Activated CD4-positive, alpha-beta memory T cell treated with anti-CD3 and anti-CD28 coated beads for 36 hours (primary cell): ENCODE measurements around the gene TLR6. TPM values are rescaled to one million over a fixed set of nuclear protein-coding genes. Genes with fewer than 3 reads are reported as not detected.

Experiments
- CTCF ChIA-PET: fragments of 350-600 bp; sonication (Branson Sonifier 250); formaldehyde crosslinking; loops from one replicate; lab custom pipeline; 2021; ENCODE audit warnings: antibody characterized with exemption, inconsistent platforms; lab: Charles Lee
- POLR2A ChIA-PET: fragments of 350-600 bp; sonication (Branson Sonifier 250); formaldehyde crosslinking; loops from one replicate; lab custom pipeline; 2021; ENCODE audit warnings: antibody characterized with exemption; lab: Charles Lee
- DNase-seq: peaks from one replicate; pipeline ENCODE4 v3.0.0-alpha.2; 2020
- H3K27ac Mint-ChIP-seq: one replicate; pipeline ENCODE4 v1.8.0; 2021; ENCODE audit warnings: mixed read lengths
- H3K27me3 Mint-ChIP-seq: one replicate; pipeline ENCODE4 v1.8.0; 2021; ENCODE audit warnings: mixed read lengths
- H3K36me3 Mint-ChIP-seq: one replicate; pipeline ENCODE4 v1.8.0; 2021; ENCODE audit warnings: mixed read lengths
- H3K4me1 Mint-ChIP-seq: one replicate; pipeline ENCODE4 v1.8.0; 2021; ENCODE audit warnings: low read depth, mixed read lengths
- H3K4me3 Mint-ChIP-seq: one replicate; pipeline ENCODE4 v1.8.0; 2021; ENCODE audit warnings: mild to moderate bottlenecking, mixed read lengths
- H3K9me3 Mint-ChIP-seq: one replicate; pipeline ENCODE4 v1.8.0; 2021; ENCODE audit warnings: mixed read lengths
- intact Hi-C: fragments of 100-400 bp; cut with micrococcal nuclease; formaldehyde crosslinking; loops from one replicate; pipeline ENCODE4 v1.15.1; 2023
- total RNA-seq, 2 experiments: library from RNA; stranded (reverse); gene quantifications; one replicate each; pipeline ENCODE4 v1.2.3, GENCODE V29; 2021

The TLR6 gene
- total RNA-seq, 2 experiments from 2014 or later = 1.4 to 2.2 TPM

GRCh38 chr4:38802561-38803355 is 53.9 kb downstream of the TLR6 start:
- Mint-ChIP-seq H3K4me3 (no peak overlapping the region), H3K36me3 (peaks cover 52% of the 10 kb centered on the region), H3K27me3 (no peaks in the 10 kb centered on the region), H3K4me1 (peaks cover 35% of the 10 kb centered on the region), H3K9me3 (peaks cover 39% of the 10 kb centered on the region), H3K27ac (peak overlapping the region; percentile 16)
- DNase-seq = no peak
- CTCF ChIA-PET = interaction anchor here (1.0 to 3.7 kb wide), 10 partner anchors 17 to 380 kb away, joined by 3 to 43 read pairs (median 6); partner anchors contain the start of genes TLR10, TLR6 and WDR19
- intact Hi-C loops = loop anchor here (10.0 kb wide), 2 partner anchors 182 to 242 kb away; no protein-coding TSS in a partner anchor
- POLR2A ChIA-PET = interaction anchor here (1.8 kb wide), 1 partner anchor 17 kb away, joined by 5 read pairs; no protein-coding TSS in a partner anchor

- H3K27me3 Mint-ChIP-seq = no peaks in the 10 kb centered on the region
These were observed 55.6 kb downstream of the TLR6 start for GRCh38 chr4:38800961-38801450.

GRCh38 chr4:38800366-38800765 is 56.3 kb downstream of the TLR6 start:
- peaks cover 26% of the 10 kb centered on the region for H3K4me1 Mint-ChIP-seq
- CTCF ChIA-PET = interaction anchor here (1.0 to 2.5 kb wide), 2 partner anchors 18 to 60 kb away, joined by 5 to 17 read pairs; partner anchors contain the start of gene TLR10
- no peak for DNase-seq
- intact Hi-C loops = loop anchor here (10.0 kb wide), 2 partner anchors 184 to 244 kb away; no protein-coding TSS in a partner anchor
- H3K27me3 Mint-ChIP-seq = no peaks in the 10 kb centered on the region
- no peak overlapping the region for H3K4me3 Mint-ChIP-seq
- H3K36me3 Mint-ChIP-seq = peaks cover 60% of the 10 kb centered on the region
- POLR2A ChIA-PET = interaction anchor here (0.6 kb wide), 1 partner anchor 148 kb away, joined by 3 read pairs; no protein-coding TSS in a partner anchor
- H3K27ac Mint-ChIP-seq = no peak overlapping the region
- H3K9me3 Mint-ChIP-seq = peaks cover 53% of the 10 kb centered on the region

More at GRCh38 chr4:38800961-38801450, 55.6 kb downstream of the TLR6 start:
- peaks cover 60% of the 10 kb centered on the region for H3K36me3 Mint-ChIP-seq
- H3K27ac Mint-ChIP-seq = no peak overlapping the region
- peaks cover 47% of the 10 kb centered on the region for H3K9me3 Mint-ChIP-seq
- DNase-seq = no peak
- intact Hi-C loops = loop anchor here (10.0 kb wide), 2 partner anchors 184 to 244 kb away; no protein-coding TSS in a partner anchor
- no peak overlapping the region for H3K4me3 Mint-ChIP-seq
- ChIA-PET CTCF (interaction anchor here (1.3 kb wide), 1 partner anchor 42 kb away, joined by 4 read pairs; no protein-coding TSS in a partner anchor), POLR2A (no interaction called here)
- H3K4me1 Mint-ChIP-seq = peaks cover 33% of the 10 kb centered on the region

- peaks cover 66% of the 10 kb centered on the region for H3K9me3 Mint-ChIP-seq
- peaks cover 7% of the 10 kb centered on the region for H3K4me1 Mint-ChIP-seq
- ChIA-PET POLR2A (no interaction called here), CTCF (interaction anchor here (1.2 kb wide), 1 partner anchor 13 kb away, joined by 5 read pairs; the partner anchor contains the start of gene TLR10)
- no peak for DNase-seq
- intact Hi-C loops = no loop called here
- no peak overlapping the region for H3K27ac Mint-ChIP-seq
- no peak overlapping the region for H3K4me3 Mint-ChIP-seq
- peaks cover 41% of the 10 kb centered on the region for H3K36me3 Mint-ChIP-seq
- no peaks in the 10 kb centered on the region for H3K27me3 Mint-ChIP-seq
These were observed 61.5 kb downstream of the TLR6 start for GRCh38 chr4:38795087-38795486.

- peaks cover 64% of the 10 kb centered on the region for H3K9me3 Mint-ChIP-seq
- peaks cover 30% of the 10 kb centered on the region for H3K36me3 Mint-ChIP-seq
- H3K27ac Mint-ChIP-seq = no peak overlapping the region
- no peak overlapping the region for H3K4me3 Mint-ChIP-seq
- ChIA-PET CTCF (interaction anchor here (0.9 to 2.2 kb wide), 4 partner anchors 12 to 725 kb away, joined by 3 to 8 read pairs (median 4); partner anchors contain the start of gene TLR10), POLR2A (no interaction called here)
- no peaks in the 10 kb centered on the region for H3K27me3 Mint-ChIP-seq
- H3K4me1 Mint-ChIP-seq = peaks cover 7% of the 10 kb centered on the region
- DNase-seq = no peak
- intact Hi-C loops = no loop called here
These were observed 62.6 kb downstream of the TLR6 start for GRCh38 chr4:38794051-38794450.

- Mint-ChIP-seq H3K4me1 (peaks cover 7% of the 10 kb centered on the region), H3K4me3 (no peak overlapping the region), H3K27ac (no peak overlapping the region), H3K36me3 (peaks cover 12% of the 10 kb centered on the region), H3K27me3 (no peaks in the 10 kb centered on the region), H3K9me3 (peaks cover 54% of the 10 kb centered on the region)
- intact Hi-C loops = no loop called here
- no peak for DNase-seq
- ChIA-PET CTCF (no interaction called here), POLR2A (no interaction called here)
These were observed 65.6 kb downstream of the TLR6 start for GRCh38 chr4:38791010-38791409.

GRCh38 chr4:38788317-38788716 is 68.3 kb downstream of the TLR6 start:
- H3K4me3 Mint-ChIP-seq = no peak overlapping the region
- ChIA-PET CTCF (interaction anchor here (1.6 kb wide), 1 partner anchor 72 kb away, joined by 5 read pairs; no protein-coding TSS in a partner anchor), POLR2A (no interaction called here)
- peaks cover 7% of the 10 kb centered on the region for H3K4me1 Mint-ChIP-seq
- H3K9me3 Mint-ChIP-seq = peaks cover 31% of the 10 kb centered on the region
- intact Hi-C loops = no loop called here
- no peak overlapping the region for H3K27ac Mint-ChIP-seq
- no peaks in the 10 kb centered on the region for H3K36me3 Mint-ChIP-seq
- no peak for DNase-seq
- H3K27me3 Mint-ChIP-seq = no peaks in the 10 kb centered on the region

- Mint-ChIP-seq H3K36me3 (no peaks in the 10 kb centered on the region), H3K27me3 (peaks cover under 1% of the 10 kb centered on the region), H3K9me3 (peaks cover 25% of the 10 kb centered on the region), H3K27ac (no peak overlapping the region), H3K4me3 (no peak overlapping the region), H3K4me1 (peaks cover 8% of the 10 kb centered on the region)
- DNase-seq = no peak
- ChIA-PET POLR2A (no interaction called here), CTCF (no interaction called here)
- intact Hi-C loops = no loop called here
These were observed 68.9 kb downstream of the TLR6 start for GRCh38 chr4:38787693-38788092.

- peaks cover 5% of the 10 kb centered on the region for H3K4me1 Mint-ChIP-seq
- no peak overlapping the region for H3K4me3 Mint-ChIP-seq
- CTCF ChIA-PET = interaction anchor here (1.0 to 2.4 kb wide), 3 partner anchors 28 to 74 kb away, joined by 3 to 6 read pairs (median 4); no protein-coding TSS in a partner anchor
- POLR2A ChIA-PET = no interaction called here
- H3K36me3 Mint-ChIP-seq = no peaks in the 10 kb centered on the region
- H3K9me3 Mint-ChIP-seq = peaks cover 15% of the 10 kb centered on the region
- peaks cover 2% of the 10 kb centered on the region for H3K27me3 Mint-ChIP-seq
- intact Hi-C loops = no loop called here
- H3K27ac Mint-ChIP-seq = no peak overlapping the region
- no peak for DNase-seq
These were observed 70.7 kb downstream of the TLR6 start for GRCh38 chr4:38785901-38786402.

GRCh38 chr4:38785041-38785790 is 71.4 kb downstream of the TLR6 start:
- peaks cover 9% of the 10 kb centered on the region for H3K9me3 Mint-ChIP-seq
- no peak for DNase-seq
- ChIA-PET POLR2A (no interaction called here), CTCF (interaction anchor here (1.0 to 4.2 kb wide), 4 partner anchors 17 to 103 kb away, joined by 3 to 78 read pairs (median 4); no protein-coding TSS in a partner anchor)
- no peak overlapping the region for H3K27ac Mint-ChIP-seq
- H3K36me3 Mint-ChIP-seq = no peaks in the 10 kb centered on the region
- H3K27me3 Mint-ChIP-seq = peaks cover 2% of the 10 kb centered on the region
- intact Hi-C loops = no loop called here
- H3K4me1 Mint-ChIP-seq = peaks cover 4% of the 10 kb centered on the region
- no peak overlapping the region for H3K4me3 Mint-ChIP-seq

- POLR2A ChIA-PET = no interaction called here
- H3K27me3 Mint-ChIP-seq = peaks cover 2% of the 10 kb centered on the region
- intact Hi-C loops = no loop called here
- no peak overlapping the region for H3K4me3 Mint-ChIP-seq
- H3K36me3 Mint-ChIP-seq = no peaks in the 10 kb centered on the region
- CTCF ChIA-PET = interaction anchor here (1.0 to 4.2 kb wide), 4 partner anchors 20 to 104 kb away, joined by 3 to 78 read pairs (median 4); no protein-coding TSS in a partner anchor
- no peak for DNase-seq
- no peaks in the 10 kb centered on the region for H3K9me3 Mint-ChIP-seq
- H3K4me1 Mint-ChIP-seq = peaks cover 4% of the 10 kb centered on the region
- no peak overlapping the region for H3K27ac Mint-ChIP-seq
These were observed 72.5 kb downstream of the TLR6 start for GRCh38 chr4:38784141-38784540.
